DOHH2 (cell line): ENCODE data around the gene VAV1.

Experiments used
- CTCF ChIP-seq: fragments of 200-600 bp; sonication (generic); IDR thresholded peaks from one replicate; pipeline ENCODE4 v1.5.1; 2014; ENCODE audit warnings: antibody characterized with exemption, mild to moderate bottlenecking, low read depth, low read length; ENCODE audit not compliant: poor library complexity, severe bottlenecking
- EZH2phosphoT487 ChIP-seq: fragments of 200-600 bp; sonication (generic); IDR thresholded peaks from 2 replicates; pipeline ENCODE4 v1.6.1; 2017; ENCODE audit warnings: borderline replicate concordance, mild to moderate bottlenecking, antibody characterized with exemption, low read length, moderate library complexity, mixed read lengths

- peak; percentile 59 for TF ChIP-seq CTCF
- no peak for TF ChIP-seq EZH2phosphoT487
Observed at GRCh38 chr19:6769006-6769619, 3.4 kb upstream of the VAV1 start.
